Coronary artery (tissue), 2 donors: Measurements from ENCODE around the gene NOS3.

Experiments
- DNase-seq: peaks from one replicate; pipeline ENCODE4 v3.0.0-alpha.2; 2017; ENCODE audit warnings: low spot score
- H3K27ac ChIP-seq, 2 donors: fragments of 200-600 bp; sonication (generic); one replicate each; pipeline ENCODE4 v1.5.1; 2016 to 2019
- H3K4me3 ChIP-seq: fragments of 200-600 bp; sonication (generic); 2 replicates; pipeline ENCODE4 v1.5.1; 2016; ENCODE audit warnings: mild to moderate bottlenecking, moderate library complexity
- CTCF ChIP-seq: fragments of 200-600 bp; sonication (generic); IDR thresholded peaks from one replicate; pipeline ENCODE4 v1.5.1; 2019; ENCODE audit warnings: antibody characterized with exemption

Gene NOS3

DNA sequence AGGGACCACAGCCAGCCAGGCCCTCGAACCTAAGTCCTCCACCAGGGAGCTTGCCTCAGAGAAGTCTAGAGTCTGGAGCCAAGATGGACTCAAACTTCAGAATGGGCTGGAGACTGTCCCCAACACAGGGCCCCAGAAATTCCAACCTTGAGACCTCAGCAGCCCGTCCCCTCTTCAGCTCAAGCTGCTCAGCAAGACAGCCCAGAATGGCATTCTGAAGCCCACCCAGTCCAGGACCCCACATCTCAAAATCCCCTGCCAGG is 28.6 kb upstream of the NOS3 start:
- no peak for DNase-seq
- H3K27ac ChIP-seq, result no peak overlapping the region
- no peak for TF ChIP-seq CTCF
- no peak overlapping the region for H3K4me3 ChIP-seq

GRCh38 chr7:150962553-150963399 is 28.0 kb upstream of the NOS3 start:
- no peak for DNase-seq
- Histone ChIP-seq H3K27ac (no peak overlapping the region), H3K4me3 (no peak overlapping the region)
- peak; percentile 37 for TF ChIP-seq CTCF

- TF ChIP-seq CTCF, result no peak
- Histone ChIP-seq H3K27ac (no peak overlapping the region), H3K4me3 (no peak overlapping the region)
- no peak for DNase-seq
Observed at GRCh38 chr7:150963707-150964559, 26.9 kb upstream of the NOS3 start.

- DNase-seq, result no peak
- no peak for TF ChIP-seq CTCF
- Histone ChIP-seq H3K27ac (no peak overlapping the region), H3K4me3 (no peak overlapping the region)
Observed at GRCh38 chr7:150964593-150965111, 26.2 kb upstream of the NOS3 start.

- Histone ChIP-seq H3K4me3 (no peak overlapping the region), H3K27ac (no peak overlapping the region)
- no peak for TF ChIP-seq CTCF
- no peak for DNase-seq
Observed at GRCh38 chr7:150965273-150965830, 25.5 kb upstream of the NOS3 start.

GRCh38 chr7:150966002-150966401 is 24.8 kb upstream of the NOS3 start:
- no peak for TF ChIP-seq CTCF

More at GRCh38 chr7:150966002-150966401, 24.8 kb upstream of the NOS3 start:
- no peak overlapping the region for H3K27ac ChIP-seq
- no peak for DNase-seq
- no peak overlapping the region for H3K4me3 ChIP-seq
